ENCODE data around the gene MYO18B. TPM values are rescaled to one million over a fixed set of nuclear protein-coding genes. Genes with fewer than 3 reads are reported as not detected.

Gene MYO18B
- total RNA-seq, 2 experiments from 2014 or later = 0.11 to 0.22 TPM

GRCh38 chr22:25961699-25962098, 219.7 kb downstream of the MYO18B start:
- DNase-seq = no peak
- Histone ChIP-seq H3K9me3 (ENCODE audit: control insufficient read depth in 1 of 2, insufficient read depth in 1 of 2, low read length in 2 of 2) (no peaks in the 10 kb centered on the region), H3K36me3 (ENCODE audit: insufficient read depth, low read length) (no peaks in the 10 kb centered on the region), H3K4me3 (ENCODE audit: low read length) (no peak overlapping the region), H3K27me3 (ENCODE audit: control insufficient read depth in 1 of 2, insufficient read depth in 2 of 2, low read length in 2 of 2) (no peaks in the 10 kb centered on the region), H3K4me1 (ENCODE audit: insufficient read depth, low read length) (peaks cover 6% of the 10 kb centered on the region), H3K27ac (ENCODE audit: low read depth in 1 of 2, low read length in 2 of 2) (no peak overlapping the region)
- H3K4me1 Mint-ChIP-seq (ENCODE audit: low read depth) = peaks cover 17% of the 10 kb centered on the region
- no peak for ATAC-seq (ENCODE audit: poor library complexity)
- no peak for TF ChIP-seq CTCF (IDR thresholded peaks at IDR 0.05)
- peaks cover 6% of the 10 kb centered on the region for H3K9me3 Mint-ChIP-seq
- no peaks in the 10 kb centered on the region for H3K36me3 Mint-ChIP-seq (ENCODE audit: low read depth)
- H3K27ac Mint-ChIP-seq = no peak overlapping the region
- intact Hi-C loops (cut with DNase I, micrococcal nuclease) = no loop called here
- peaks cover 4% of the 10 kb centered on the region for H3K27me3 Mint-ChIP-seq
- H3K4me3 Mint-ChIP-seq = no peak overlapping the region
- POLR2A ChIA-PET = no interaction called here
- CTCF ChIA-PET = no interaction called here

DNA sequence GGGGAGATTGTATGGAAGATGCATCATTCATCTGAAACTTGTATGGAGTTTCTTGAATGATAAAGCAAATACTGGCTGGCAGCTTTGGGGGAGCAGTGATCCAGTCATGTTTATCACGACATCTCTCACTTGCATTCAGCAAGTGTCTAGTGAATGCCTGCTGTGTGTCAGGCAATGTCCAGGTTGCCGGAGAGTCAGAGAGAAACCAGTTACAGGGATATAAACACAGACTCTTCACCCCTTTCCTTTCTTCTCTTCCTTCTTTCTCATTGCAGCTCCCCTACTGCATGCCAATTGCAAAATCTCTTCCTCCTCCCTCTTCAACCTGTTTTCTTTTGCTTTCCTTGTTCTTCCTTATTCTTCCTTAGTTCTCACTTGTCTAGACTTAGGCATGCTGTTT, 220.7 kb downstream of the MYO18B start:
- ChIA-PET POLR2A (no interaction called here), CTCF (no interaction called here)
- H3K4me1 Mint-ChIP-seq (ENCODE audit: low read depth) = peaks cover 24% of the 10 kb centered on the region
- Histone ChIP-seq H3K36me3 (ENCODE audit: insufficient read depth, low read length) (no peaks in the 10 kb centered on the region), H3K4me3 (ENCODE audit: low read length) (no peak overlapping the region), H3K27me3 (ENCODE audit: control insufficient read depth in 1 of 2, insufficient read depth in 2 of 2, low read length in 2 of 2) (no peaks in the 10 kb centered on the region), H3K27ac (ENCODE audit: low read depth in 1 of 2, low read length in 2 of 2) (no peak overlapping the region), H3K9me3 (ENCODE audit: control insufficient read depth in 1 of 2, insufficient read depth in 1 of 2, low read length in 2 of 2) (no peaks in the 10 kb centered on the region), H3K4me1 (ENCODE audit: insufficient read depth, low read length) (peaks cover 6% of the 10 kb centered on the region)
- no peaks in the 10 kb centered on the region for H3K36me3 Mint-ChIP-seq (ENCODE audit: low read depth)
- H3K9me3 Mint-ChIP-seq = peaks cover 6% of the 10 kb centered on the region
- H3K4me3 Mint-ChIP-seq = no peak overlapping the region
- peaks cover 4% of the 10 kb centered on the region for H3K27me3 Mint-ChIP-seq
- no peak for ATAC-seq (ENCODE audit: poor library complexity)
- intact Hi-C loops (cut with DNase I, micrococcal nuclease) = no loop called here
- DNase-seq = no peak
- no peak for TF ChIP-seq CTCF (IDR thresholded peaks at IDR 0.05)
- no peak overlapping the region for H3K27ac Mint-ChIP-seq

DNA sequence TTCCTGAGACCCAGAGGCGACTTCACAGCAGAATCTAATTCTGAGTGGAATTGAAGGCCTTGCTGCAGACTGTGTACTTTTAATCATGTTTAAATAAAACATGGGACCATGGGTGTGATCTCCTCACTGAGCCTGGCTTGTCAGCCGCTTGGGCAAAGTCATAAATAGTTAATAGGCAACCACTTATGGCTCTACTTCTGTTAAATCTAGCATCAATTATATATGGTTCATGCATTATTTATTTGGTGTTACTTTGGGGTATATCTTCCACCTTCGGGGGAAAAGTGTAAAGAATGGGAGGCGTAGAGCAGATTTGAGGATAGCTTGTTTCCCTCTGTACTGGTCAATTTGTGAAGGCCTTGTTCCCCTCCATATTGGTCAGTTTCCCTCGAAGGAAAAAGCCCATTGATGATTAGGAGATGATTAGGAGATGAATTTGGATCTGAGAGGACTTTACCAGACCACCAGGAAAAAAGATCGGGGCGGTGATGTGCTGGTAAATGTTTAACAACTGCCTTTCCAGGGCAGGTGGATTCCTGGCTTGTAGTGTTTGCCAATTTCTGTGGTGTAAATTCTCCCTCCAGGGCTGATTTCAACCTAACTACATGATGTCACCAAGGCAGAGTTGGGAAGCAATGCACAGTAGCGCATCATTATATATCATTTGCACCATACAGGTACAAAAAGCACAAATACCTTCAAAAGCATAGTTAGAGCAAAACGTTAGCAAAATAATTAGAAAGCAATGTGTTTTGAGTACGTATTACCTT, 223.2 kb downstream of the MYO18B start:
- peaks cover 4% of the 10 kb centered on the region for H3K27me3 Mint-ChIP-seq
- no peak overlapping the region for H3K4me3 Mint-ChIP-seq
- no peak for DNase-seq
- CTCF ChIA-PET = no interaction called here
- no peak for ATAC-seq (ENCODE audit: poor library complexity)
- H3K4me1 ChIP-seq (ENCODE audit: insufficient read depth, low read length) = peaks cover 6% of the 10 kb centered on the region
- H3K27me3 ChIP-seq (ENCODE audit: control insufficient read depth in 1 of 2, insufficient read depth in 2 of 2, low read length in 2 of 2) = no peaks in the 10 kb centered on the region
- POLR2A ChIA-PET = no interaction called here
- no peak for TF ChIP-seq CTCF (IDR thresholded peaks at IDR 0.05)
- peaks cover 6% of the 10 kb centered on the region for H3K9me3 Mint-ChIP-seq
- no peaks in the 10 kb centered on the region for H3K36me3 ChIP-seq (ENCODE audit: insufficient read depth, low read length)
- H3K36me3 Mint-ChIP-seq (ENCODE audit: low read depth) = no peaks in the 10 kb centered on the region
- no peak overlapping the region for H3K27ac Mint-ChIP-seq
- H3K27ac ChIP-seq (ENCODE audit: low read depth in 1 of 2, low read length in 2 of 2) = no peak overlapping the region
- H3K4me3 ChIP-seq (ENCODE audit: low read length) = no peak overlapping the region
- H3K9me3 ChIP-seq (ENCODE audit: control insufficient read depth in 1 of 2, insufficient read depth in 1 of 2, low read length in 2 of 2) = no peaks in the 10 kb centered on the region
- intact Hi-C loops (cut with DNase I, micrococcal nuclease) = no loop called here
- H3K4me1 Mint-ChIP-seq (ENCODE audit: low read depth) = peaks cover 24% of the 10 kb centered on the region

Measured in CD4-positive, alpha-beta T cell (primary cell).